DMS153 treated with DMSO at 0.1 percent for 48 hours (cell line): ENCODE measurements around the gene FLT1.

Source experiments
- DNase-seq: peaks from one replicate; lab custom pipeline; 2025; ENCODE audit not compliant: unreplicated experiment; lab: John Stamatoyannopoulos, UW

Gene FLT1

GRCh38 chr13:28490061-28490460 is 4.9 kb downstream of the FLT1 start:
- no peak for DNase-seq

- DNase-seq: no peak
These were observed 5.4 kb downstream of the FLT1 start for GRCh38 chr13:28489524-28489931.

GRCh38 chr13:28488376-28489005 is 6.4 kb downstream of the FLT1 start:
- no peak for DNase-seq

GRCh38 chr13:28485996-28486543 is 8.9 kb downstream of the FLT1 start:
- DNase-seq: no peak

GRCh38 chr13:28485551-28485950 is 9.4 kb downstream of the FLT1 start:
- no peak for DNase-seq

GRCh38 chr13:28485097-28485496 is 9.8 kb downstream of the FLT1 start:
- no peak for DNase-seq

- no peak for DNase-seq
These were observed 11.5 kb downstream of the FLT1 start for GRCh38 chr13:28483313-28483931.

- no peak for DNase-seq
These were observed 15.9 kb downstream of the FLT1 start for GRCh38 chr13:28479005-28479404.

- DNase-seq: no peak
These were observed 16.8 kb downstream of the FLT1 start for GRCh38 chr13:28478127-28478526.

GRCh38 chr13:28477709-28477973 is 17.3 kb downstream of the FLT1 start:
- no peak for DNase-seq

- DNase-seq: no peak
These were observed 17.8 kb downstream of the FLT1 start for GRCh38 chr13:28476919-28477708.

GRCh38 chr13:28475916-28476725 is 18.8 kb downstream of the FLT1 start:
- DNase-seq: no peak

GRCh38 chr13:28474491-28475134 is 20.3 kb downstream of the FLT1 start:
- no peak for DNase-seq

- DNase-seq: no peak
These were observed 21.9 kb downstream of the FLT1 start for GRCh38 chr13:28473044-28473443.

- DNase-seq: no peak
These were observed 23.5 kb downstream of the FLT1 start for GRCh38 chr13:28471421-28471820.

GRCh38 chr13:28470296-28470695 is 24.6 kb downstream of the FLT1 start:
- no peak for DNase-seq

- no peak for DNase-seq
These were observed 25.6 kb downstream of the FLT1 start for GRCh38 chr13:28469316-28469715.

GRCh38 chr13:28468023-28468915 is 26.7 kb downstream of the FLT1 start:
- DNase-seq: no peak

- no peak for DNase-seq
These were observed 27.9 kb downstream of the FLT1 start for GRCh38 chr13:28467034-28467433.

GRCh38 chr13:28466151-28466550 is 28.8 kb downstream of the FLT1 start:
- no peak for DNase-seq
